GM23338 (cell line): ENCODE measurements around the gene MITF. TPM values are rescaled to one million over a fixed set of nuclear protein-coding genes. Genes with fewer than 3 reads are reported as not detected.

ENCODE experiments used
- ATAC-seq: fragments of 200-7000 bp; cut with Tn5 transposase; 3 replicates; pipeline ENCODE4 v1.9.1; 2020
- DNase-seq: peaks from one replicate; pipeline ENCODE4 v3.0.0-alpha.2; 2015; ENCODE audit warnings: low spot score
- H2AFZ ChIP-seq: fragments of 200-600 bp; sonication (generic); 2 replicates; pipeline ENCODE4 v1.8.0; 2016; ENCODE audit warnings: antibody characterized with exemption, mild to moderate bottlenecking, moderate library complexity
- H3F3A ChIP-seq: fragments of 200-600 bp; sonication (generic); replicated peaks from 2 replicates; pipeline ENCODE4 v1.8.0; 2017; ENCODE audit warnings: antibody characterized with exemption, mixed run types, low read depth
- H3K27ac ChIP-seq: fragments of 200-600 bp; sonication (generic); 2 replicates; pipeline ENCODE4 v1.6.1; 2016; ENCODE audit warnings: low read depth
- H3K27me3 ChIP-seq: fragments of 200-600 bp; sonication (generic); 2 replicates; pipeline ENCODE4 v1.8.0; 2016; ENCODE audit warnings: mild to moderate bottlenecking, mixed run types, moderate library complexity; ENCODE audit not compliant: insufficient read depth
- H3K36me3 ChIP-seq: fragments of 200-600 bp; sonication (generic); 2 replicates; pipeline ENCODE4 v1.8.0; 2016; ENCODE audit warnings: mild to moderate bottlenecking; ENCODE audit not compliant: insufficient read depth
- H3K4me1 ChIP-seq: fragments of 200-600 bp; sonication (generic); 2 replicates; pipeline ENCODE4 v1.8.0; 2016; ENCODE audit warnings: mild to moderate bottlenecking, moderate library complexity; ENCODE audit not compliant: insufficient read depth
- H3K4me2 ChIP-seq: fragments of 200-600 bp; sonication (generic); 2 replicates; pipeline ENCODE4 v1.7.1; 2017; ENCODE audit warnings: mixed run types
- H3K4me3 ChIP-seq: fragments of 200-600 bp; sonication (generic); 2 replicates; pipeline ENCODE4 v1.6.1; 2016; ENCODE audit warnings: mixed run types
- H3K79me2 ChIP-seq: fragments of 200-600 bp; sonication (generic); replicated peaks from 2 replicates; pipeline ENCODE4 v1.8.0; 2017; ENCODE audit warnings: mild to moderate bottlenecking; ENCODE audit not compliant: insufficient read depth
- H3K9me2 ChIP-seq: fragments of 200-600 bp; sonication (generic); 2 replicates; pipeline ENCODE4 v1.8.0; 2017; ENCODE audit not compliant: insufficient read depth
- H4K20me1 ChIP-seq: fragments of 200-600 bp; sonication (generic); replicated peaks from 2 replicates; pipeline ENCODE4 v1.8.0; 2017; ENCODE audit warnings: mild to moderate bottlenecking; ENCODE audit not compliant: insufficient read depth
- H3K27ac Mint-ChIP-seq: 2 replicates; pipeline ENCODE4 v1.8.0; 2020; ENCODE audit warnings: inconsistent platforms, mild to moderate bottlenecking, moderate library complexity, mixed read lengths
- H3K27me3 Mint-ChIP-seq: 3 replicates; pipeline ENCODE4 v1.8.0; 2022; ENCODE audit warnings: low read depth, mild to moderate bottlenecking, moderate library complexity, mixed read lengths, inconsistent platforms; ENCODE audit not compliant: insufficient read depth, poor library complexity
- H3K36me3 Mint-ChIP-seq: 3 replicates; pipeline ENCODE4 v1.8.0; 2021; ENCODE audit warnings: low read depth, mild to moderate bottlenecking, inconsistent platforms, moderate library complexity, mixed read lengths
- H3K4me1 Mint-ChIP-seq: 3 replicates; pipeline ENCODE4 v1.8.0; 2020; ENCODE audit warnings: mild to moderate bottlenecking, inconsistent platforms, mixed read lengths
- H3K4me3 Mint-ChIP-seq: 3 replicates; pipeline ENCODE4 v1.8.0; 2021; ENCODE audit warnings: moderate library complexity, mild to moderate bottlenecking, inconsistent platforms, mixed read lengths
- H3K9me3 Mint-ChIP-seq: 3 replicates; pipeline ENCODE4 v1.8.0; 2020; ENCODE audit warnings: moderate library complexity, mild to moderate bottlenecking, inconsistent platforms, mixed read lengths
- CTCF ChIP-seq, 2 experiments: fragments of 200-600 bp in 1 of 2; sonication (generic) in 1 of 2; conservative IDR thresholded peaks; 2 replicates each; pipeline versions ENCODE4 v1.5.1 to v1.6.1; 2016 to 2017; ENCODE audit warnings: antibody characterized with exemption in 2 of 2, low read depth in 2 of 2, mild to moderate bottlenecking in 2 of 2, moderate library complexity in 1 of 2
- ETS1 ChIP-seq: IDR thresholded peaks from 2 replicates; pipeline ENCODE4 v1.6.1; 2016; ENCODE audit warnings: antibody characterized with exemption
- JUNB ChIP-seq: IDR thresholded peaks from one replicate; pipeline ENCODE4 v1.6.1; 2016; ENCODE audit warnings: antibody characterized with exemption; ENCODE audit not compliant: unreplicated experiment
- POLR2AphosphoS5 ChIP-seq: IDR thresholded peaks from 2 replicates; pipeline ENCODE4 v1.6.1; 2016; ENCODE audit warnings: antibody characterized with exemption, low read depth
- ZNF462 ChIP-seq: fragments of 250-450 bp; sonication (Bioruptor Pico); IDR thresholded peaks from 2 replicates; pipeline ENCODE4 v1.5.0; 2020; ENCODE audit warnings: mild to moderate bottlenecking, moderate library complexity
- polyA plus RNA-seq: library from polyadenylated mRNA; unstranded; fragments of >200 nt; fragmentation: Nextera tagmentation; extraction: Ambion mirVana; gene quantifications from 2 replicates; pipeline ENCODE4 v1.2.1, GENCODE V29; 2016
- total RNA-seq: library from RNA; depleted of rRNA; stranded (reverse); fragments of >200 nt; shearing (Covaris generic); gene quantifications from 2 replicates; pipeline ENCODE4 v1.2.3, GENCODE V29; 2014

MITF gene
- total and polyA plus RNA-seq, 2 experiments from 2014 or later = 1.9 to 2.4 TPM

GRCh38 chr3:69718866-69719586 is 20.2 kb upstream of the MITF start:
- H3K36me3 ChIP-seq = no peaks in the 10 kb centered on the region
- TF ChIP-seq CTCF (conservative IDR thresholded peaks at IDR 0.05; ENCODE audit: low read depth in 2 of 2) = peak; percentile 26 to 53; a peak in 3 of 4 replicates
- TF ChIP-seq POLR2AphosphoS5 = no peak
- TF ChIP-seq ZNF462 (CRISPR knock-in tag) = 0 out of 2 replicates have a peak, but pooled peaks have one; percentile 27
- TF ChIP-seq JUNB = no peak
- TF ChIP-seq ETS1 = no peak

More at GRCh38 chr3:69718866-69719586, 20.2 kb upstream of the MITF start:
- no peak overlapping the region for H3K27ac Mint-ChIP-seq
- H3K36me3 Mint-ChIP-seq = no peaks in the 10 kb centered on the region
- Histone ChIP-seq H3K27ac (no peak overlapping the region), H3K79me2 (no peaks in the 10 kb centered on the region), H3K4me1 (peaks cover 10% of the 10 kb centered on the region), H3K27me3 (no peaks in the 10 kb centered on the region), H3K4me3 (no peak overlapping the region), H4K20me1 (no peaks in the 10 kb centered on the region), H2AFZ (0 out of 2 replicates have a peak overlapping the region, but pooled peaks have one; percentile 2), H3F3A (no peaks in the 10 kb centered on the region), H3K9me2 (0 out of 2 replicates have a peak, but pooled peaks cover 4% of the 10 kb centered on the region), H3K4me2 (peak overlapping the region; percentile 45)
- no peak overlapping the region for H3K4me3 Mint-ChIP-seq
- H3K9me3 Mint-ChIP-seq = no peaks in the 10 kb centered on the region
- peak; percentile 67 for DNase-seq
- peak; percentile 86 for ATAC-seq
- peaks cover 20% of the 10 kb centered on the region for H3K4me1 Mint-ChIP-seq
- H3K27me3 Mint-ChIP-seq = peaks cover 7% of the 10 kb centered on the region
